Neural progenitor cell (in vitro differentiated cells): ENCODE measurements around the gene LTB. TPM values are rescaled to one million over a fixed set of nuclear protein-coding genes. Genes with fewer than 3 reads are reported as not detected.

Experiments used
- DNase-seq: peaks from one replicate; pipeline ENCODE4 v3.0.0-alpha.2; 2016; ENCODE audit warnings: low spot score
- H2AFZ ChIP-seq: fragments of 200-600 bp; sonication (generic); replicated peaks from 2 replicates; pipeline ENCODE4 v1.6.1; 2016; ENCODE audit warnings: antibody characterized with exemption
- H3F3A ChIP-seq: fragments of 200-600 bp; sonication (generic); 2 replicates; pipeline ENCODE4 v1.6.1; 2016; ENCODE audit warnings: antibody characterized with exemption, low read depth
- H3K27ac ChIP-seq: fragments of 200-600 bp; sonication (generic); 2 replicates; pipeline ENCODE4 v1.5.1; 2016; ENCODE audit warnings: mild to moderate bottlenecking
- H3K27me3 ChIP-seq: fragments of 200-600 bp; sonication (generic); 2 replicates; pipeline ENCODE4 v1.6.1; 2016; ENCODE audit warnings: mild to moderate bottlenecking, moderate library complexity
- H3K36me3 ChIP-seq: fragments of 200-600 bp; sonication (generic); 2 replicates; pipeline ENCODE4 v1.5.1; 2016
- H3K4me1 ChIP-seq: fragments of 200-600 bp; sonication (generic); 2 replicates; pipeline ENCODE4 v1.6.1; 2016; ENCODE audit warnings: mixed run types
- H3K4me2 ChIP-seq: fragments of 200-600 bp; sonication (generic); 2 replicates; pipeline ENCODE4 v1.6.1; 2016
- H3K4me3 ChIP-seq: fragments of 200-600 bp; sonication (generic); 2 replicates; pipeline ENCODE4 v1.5.1; 2016
- H3K79me2 ChIP-seq: fragments of 200-600 bp; sonication (generic); 2 replicates; pipeline ENCODE4 v1.6.1; 2016; ENCODE audit warnings: low read depth
- H3K9ac ChIP-seq: fragments of 200-600 bp; sonication (generic); 2 replicates; pipeline ENCODE4 v1.6.1; 2016
- H3K9me3 ChIP-seq: fragments of 200-600 bp; sonication (generic); 2 replicates; pipeline ENCODE4 v1.5.1; 2016; ENCODE audit warnings: low read depth
- H4K20me1 ChIP-seq: fragments of 200-600 bp; sonication (generic); 2 replicates; pipeline ENCODE4 v1.6.1; 2016; ENCODE audit warnings: low read depth
- H3K27ac Mint-ChIP-seq: 3 replicates; pipeline ENCODE4 v1.8.0; 2021; ENCODE audit warnings: mixed read lengths
- H3K27me3 Mint-ChIP-seq: 2 replicates; pipeline ENCODE4 v1.8.0; 2022; ENCODE audit warnings: low read depth, mild to moderate bottlenecking, inconsistent platforms, moderate library complexity, mixed read lengths; ENCODE audit not compliant: insufficient read depth
- H3K36me3 Mint-ChIP-seq: 3 replicates; pipeline ENCODE4 v1.8.0; 2021; ENCODE audit warnings: mixed read lengths
- H3K4me1 Mint-ChIP-seq: 3 replicates; pipeline ENCODE4 v1.8.0; 2021; ENCODE audit warnings: mixed read lengths
- H3K4me3 Mint-ChIP-seq: 3 replicates; pipeline ENCODE4 v1.8.0; 2021; ENCODE audit warnings: mild to moderate bottlenecking, moderate library complexity, mixed read lengths
- H3K9me3 Mint-ChIP-seq: 3 replicates; pipeline ENCODE4 v1.8.0; 2020; ENCODE audit warnings: mixed read lengths
- EZH2 ChIP-seq: fragments of 200-600 bp; sonication (generic); IDR thresholded peaks from 2 replicates; pipeline ENCODE4 v1.6.1; 2017; ENCODE audit warnings: antibody characterized with exemption, mild to moderate bottlenecking, moderate library complexity
- EZH2phosphoT487 ChIP-seq: fragments of 200-600 bp; sonication (generic); IDR thresholded peaks from 2 replicates; pipeline ENCODE4 v1.6.1; 2017; ENCODE audit warnings: antibody characterized with exemption
- total RNA-seq: library from RNA; depleted of rRNA; stranded (reverse); fragments of >200 nt; gene quantifications from 2 replicates; pipeline ENCODE4 v1.2.3, GENCODE V29; 2015; ENCODE audit warnings: low replicate concordance
- TF ChIP-seq, protein P1 (sequence below): fragments of 200-600 bp; sonication (generic); IDR thresholded peaks from 2 replicates; pipeline ENCODE4 v1.5.1; 2017; ENCODE audit warnings: antibody characterized with exemption, mild to moderate bottlenecking

Gene LTB, protein sequence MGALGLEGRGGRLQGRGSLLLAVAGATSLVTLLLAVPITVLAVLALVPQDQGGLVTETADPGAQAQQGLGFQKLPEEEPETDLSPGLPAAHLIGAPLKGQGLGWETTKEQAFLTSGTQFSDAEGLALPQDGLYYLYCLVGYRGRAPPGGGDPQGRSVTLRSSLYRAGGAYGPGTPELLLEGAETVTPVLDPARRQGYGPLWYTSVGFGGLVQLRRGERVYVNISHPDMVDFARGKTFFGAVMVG
- 0.15 TPM in 1 of 2 replicates, not detected in the other for total RNA-seq

DNA sequence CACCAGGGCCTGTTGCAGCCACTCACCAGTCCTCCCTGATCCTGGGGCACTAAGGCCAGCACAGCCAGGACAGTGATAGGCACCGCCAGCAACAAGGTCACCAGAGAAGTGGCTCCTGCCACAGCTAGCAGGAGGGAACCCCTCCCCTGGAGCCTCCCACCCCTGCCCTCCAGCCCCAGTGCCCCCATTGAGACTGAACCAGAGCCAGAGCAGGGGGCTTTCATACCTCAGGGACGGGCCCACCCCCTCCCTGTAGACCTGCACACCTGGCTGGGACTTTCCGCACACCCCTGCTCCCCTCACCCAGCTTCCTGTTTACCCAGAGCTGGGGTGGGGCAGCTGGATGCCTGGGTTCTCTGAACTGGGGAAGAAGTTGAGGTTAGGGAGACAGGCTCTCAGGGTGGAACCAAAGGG, at the start of gene LTB:
TSS of gene LTB (minus strand) at position 195 of the 414 bp plus-strand sequence. CDS start at position 188, 7 bp downstream.
- H3K4me1 Mint-ChIP-seq = peaks cover 17% of the 10 kb centered on the region

DNA sequence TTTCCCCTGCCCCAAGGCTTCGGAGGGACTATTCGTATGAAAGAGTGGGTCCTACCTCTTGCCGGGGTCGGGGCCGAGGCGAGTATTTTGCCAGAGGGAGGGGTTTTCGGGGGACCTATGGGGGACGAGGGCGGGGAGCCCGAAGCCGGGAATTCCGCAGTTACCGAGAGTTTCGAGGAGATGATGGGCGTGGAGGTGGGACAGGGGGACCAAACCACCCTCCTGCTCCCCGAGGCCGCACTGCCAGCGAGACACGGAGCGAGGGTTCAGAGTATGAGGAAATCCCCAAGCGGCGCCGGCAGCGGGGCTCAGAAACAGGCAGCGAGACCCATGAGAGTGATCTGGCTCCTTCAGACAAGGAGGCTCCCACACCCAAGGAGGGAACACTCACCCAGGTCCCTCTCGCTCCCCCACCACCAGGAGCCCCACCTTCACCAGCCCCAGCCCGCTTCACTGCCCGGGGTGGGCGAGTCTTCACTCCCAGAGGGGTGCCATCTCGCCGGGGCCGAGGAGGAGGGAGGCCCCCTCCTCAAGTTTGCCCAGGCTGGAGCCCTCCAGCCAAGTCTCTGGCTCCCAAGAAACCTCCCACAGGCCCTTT, 49.6 kb upstream of the LTB start:
- Histone ChIP-seq H3K4me2 (no peak overlapping the region), H3K79me2 (peaks cover 56% of the 10 kb centered on the region), H3F3A (peaks cover 69% of the 10 kb centered on the region), H3K27me3 (no peaks in the 10 kb centered on the region), H4K20me1 (peaks cover 89% of the 10 kb centered on the region), H3K36me3 (peaks cover 17% of the 10 kb centered on the region), H3K27ac (peak overlapping the region; percentile 77), H2AFZ (no peak overlapping the region), H3K9me3 (no peaks in the 10 kb centered on the region), H3K4me3 (no peak overlapping the region), H3K4me1 (no peaks in the 10 kb centered on the region), H3K9ac (peak overlapping the region; percentile 1)
- H3K4me3 Mint-ChIP-seq = no peak overlapping the region
- DNase-seq = no peak
- no peak overlapping the region for H3K27ac Mint-ChIP-seq
- H3K4me1 Mint-ChIP-seq = peaks cover 2% of the 10 kb centered on the region
- no peaks in the 10 kb centered on the region for H3K9me3 Mint-ChIP-seq
- H3K27me3 Mint-ChIP-seq = peaks cover 8% of the 10 kb centered on the region
- no peak for TF ChIP-seq EZH2phosphoT487
- TF ChIP-seq, protein P1, sequence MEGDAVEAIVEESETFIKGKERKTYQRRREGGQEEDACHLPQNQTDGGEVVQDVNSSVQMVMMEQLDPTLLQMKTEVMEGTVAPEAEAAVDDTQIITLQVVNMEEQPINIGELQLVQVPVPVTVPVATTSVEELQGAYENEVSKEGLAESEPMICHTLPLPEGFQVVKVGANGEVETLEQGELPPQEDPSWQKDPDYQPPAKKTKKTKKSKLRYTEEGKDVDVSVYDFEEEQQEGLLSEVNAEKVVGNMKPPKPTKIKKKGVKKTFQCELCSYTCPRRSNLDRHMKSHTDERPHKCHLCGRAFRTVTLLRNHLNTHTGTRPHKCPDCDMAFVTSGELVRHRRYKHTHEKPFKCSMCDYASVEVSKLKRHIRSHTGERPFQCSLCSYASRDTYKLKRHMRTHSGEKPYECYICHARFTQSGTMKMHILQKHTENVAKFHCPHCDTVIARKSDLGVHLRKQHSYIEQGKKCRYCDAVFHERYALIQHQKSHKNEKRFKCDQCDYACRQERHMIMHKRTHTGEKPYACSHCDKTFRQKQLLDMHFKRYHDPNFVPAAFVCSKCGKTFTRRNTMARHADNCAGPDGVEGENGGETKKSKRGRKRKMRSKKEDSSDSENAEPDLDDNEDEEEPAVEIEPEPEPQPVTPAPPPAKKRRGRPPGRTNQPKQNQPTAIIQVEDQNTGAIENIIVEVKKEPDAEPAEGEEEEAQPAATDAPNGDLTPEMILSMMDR = no peak
- no peak for TF ChIP-seq EZH2
- peaks cover 57% of the 10 kb centered on the region for H3K36me3 Mint-ChIP-seq

More for the DNA sequence above, at the start of gene LTB:
- Mint-ChIP-seq H3K27me3 (peaks cover 18% of the 10 kb centered on the region), H3K27ac (peak within 1 kb of the TSS; percentile 90), H3K36me3 (no peaks in the 10 kb centered on the region), H3K4me3 (peak within 1 kb of the TSS; percentile 95), H3K9me3 (no peaks in the 10 kb centered on the region)
- peak within 1 kb of the TSS; percentile 69 for H3K4me3 ChIP-seq
- no peaks in the 10 kb centered on the region for H3K79me2 ChIP-seq
- no peaks in the 10 kb centered on the region for H4K20me1 ChIP-seq
- H3K36me3 ChIP-seq = no peaks in the 10 kb centered on the region
- peak within 1 kb of the TSS; percentile 87 for H2AFZ ChIP-seq
- H3K4me1 ChIP-seq = peaks cover 11% of the 10 kb centered on the region
- peaks cover 9% of the 10 kb centered on the region for H3K27me3 ChIP-seq
- no peaks in the 10 kb centered on the region for H3K9me3 ChIP-seq
- DNase-seq = no peak
- peak within 1 kb of the TSS; percentile 44 for H3K9ac ChIP-seq
- TF ChIP-seq EZH2 (no peak), EZH2phosphoT487 (no peak)
- TF ChIP-seq, protein P1 = no peak
- peak within 1 kb of the TSS; percentile 94 for H3K4me2 ChIP-seq
- H3K27ac ChIP-seq = no peak within 1 kb of the TSS
- no peaks in the 10 kb centered on the region for H3F3A ChIP-seq

DNA sequence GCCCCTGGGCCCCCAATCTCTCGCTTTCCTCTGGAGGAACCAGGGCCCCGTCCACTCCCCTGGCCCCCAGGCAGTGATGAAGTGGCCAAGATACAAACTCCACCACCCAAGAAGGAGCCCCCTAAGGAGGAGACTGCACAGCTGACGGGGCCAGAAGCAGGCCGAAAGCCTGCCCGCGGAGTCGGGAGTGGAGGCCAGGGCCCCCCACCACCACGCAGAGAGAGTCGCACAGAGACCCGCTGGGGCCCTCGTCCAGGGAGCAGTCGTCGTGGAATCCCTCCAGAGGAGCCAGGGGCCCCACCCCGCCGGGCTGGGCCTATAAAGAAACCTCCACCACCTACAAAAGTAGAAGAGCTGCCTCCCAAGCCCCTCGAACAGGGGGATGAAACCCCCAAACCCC, 49.0 kb upstream of the LTB start:
- Mint-ChIP-seq H3K27me3 (peaks cover 8% of the 10 kb centered on the region), H3K4me1 (peaks cover 2% of the 10 kb centered on the region), H3K27ac (no peak overlapping the region), H3K4me3 (no peak overlapping the region), H3K36me3 (peaks cover 58% of the 10 kb centered on the region), H3K9me3 (no peaks in the 10 kb centered on the region)
- no peak overlapping the region for H3K27ac ChIP-seq
- H3K36me3 ChIP-seq = peaks cover 23% of the 10 kb centered on the region
- no peaks in the 10 kb centered on the region for H3K9me3 ChIP-seq
- TF ChIP-seq, protein P1 = no peak
- no peak overlapping the region for H3K9ac ChIP-seq
- H3K4me1 ChIP-seq = no peaks in the 10 kb centered on the region
- no peak overlapping the region for H3K4me3 ChIP-seq
- H3K27me3 ChIP-seq = no peaks in the 10 kb centered on the region
- DNase-seq = no peak
- H3F3A ChIP-seq = peaks cover 69% of the 10 kb centered on the region
- H4K20me1 ChIP-seq = peaks cover 90% of the 10 kb centered on the region
- peaks cover 61% of the 10 kb centered on the region for H3K79me2 ChIP-seq
- H2AFZ ChIP-seq = no peak overlapping the region
- no peak overlapping the region for H3K4me2 ChIP-seq
